GM18505 (cell line): ENCODE results near the gene HADHB.
"Not testable (repeated sequence)": the region's sequence is repeated elsewhere in the genome, so short reads cannot be mapped to it uniquely, and the experiment has no call there.

Experiments
- ATAC-seq: cut with Tn5 transposase; IDR thresholded peaks from one replicate; pipeline ENCODE4 v1.9.1; 2021; ENCODE audit not compliant: unreplicated experiment
- POLR2A ChIP-seq: IDR thresholded peaks from 4 replicates; pipeline ENCODE4 v1.6.1; 2011; ENCODE audit warnings: borderline replicate concordance; ENCODE audit not compliant: insufficient read depth, insufficient read length; ENCODE audit errors: extremely low read depth

HADHB gene

DNA sequence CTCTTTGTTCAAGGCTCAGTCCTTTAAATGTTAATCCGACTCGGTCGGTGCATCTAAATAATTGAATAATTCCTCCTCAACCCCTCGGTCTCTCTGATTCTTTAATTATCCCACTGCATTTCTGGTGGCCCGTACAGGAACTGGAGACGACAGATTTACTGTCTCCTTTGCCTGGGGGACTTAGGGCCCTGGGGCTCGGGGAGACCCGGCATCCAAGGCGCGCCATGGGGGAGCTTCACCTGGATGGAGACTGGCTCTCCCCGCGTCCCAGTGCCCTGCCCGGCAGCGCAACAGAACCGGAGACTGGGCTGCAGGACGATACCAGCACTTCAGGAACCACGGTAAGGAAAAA is 53.5 kb downstream of the HADHB start:
- no peak for ATAC-seq
- no peak for TF ChIP-seq POLR2A

DNA sequence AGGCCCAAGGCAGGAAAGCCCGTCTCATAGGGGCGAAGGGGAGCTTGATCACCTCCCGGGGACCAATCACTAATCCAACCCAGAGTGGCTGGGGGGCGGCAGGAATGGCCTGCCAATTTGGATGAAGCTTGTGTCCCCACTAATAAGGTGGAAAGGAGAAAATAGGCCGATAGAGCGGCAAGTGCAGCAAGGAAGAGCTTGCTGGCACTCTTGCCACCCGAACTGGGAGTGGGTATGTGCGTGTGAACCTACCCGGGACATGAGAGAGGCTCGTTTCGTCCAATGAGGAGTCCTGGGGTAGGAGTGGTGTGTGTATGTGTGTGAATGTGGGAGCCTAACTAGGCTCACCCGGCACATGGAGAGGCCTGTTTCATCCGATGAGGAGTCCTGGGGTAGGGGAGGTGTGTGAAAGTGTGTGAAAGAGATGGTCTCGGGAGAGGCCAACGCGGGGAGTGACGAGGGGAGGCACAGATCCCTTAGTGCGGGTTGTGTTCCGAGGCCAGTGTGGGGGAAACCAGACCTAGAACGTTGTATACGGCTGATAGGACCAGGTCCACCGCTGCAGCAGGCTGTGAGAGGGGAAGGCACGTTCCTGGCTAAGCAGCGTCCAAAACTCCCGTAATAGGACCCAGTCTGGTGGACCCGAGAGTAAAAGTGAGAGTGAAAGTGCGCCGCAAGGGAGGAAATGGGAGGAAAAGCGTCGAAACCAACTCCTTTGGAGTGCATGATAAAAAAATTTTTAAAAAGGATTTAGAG is 54.1 kb downstream of the HADHB start:
- TF ChIP-seq POLR2A = peak; percentile 26
- ATAC-seq = no peak

DNA sequence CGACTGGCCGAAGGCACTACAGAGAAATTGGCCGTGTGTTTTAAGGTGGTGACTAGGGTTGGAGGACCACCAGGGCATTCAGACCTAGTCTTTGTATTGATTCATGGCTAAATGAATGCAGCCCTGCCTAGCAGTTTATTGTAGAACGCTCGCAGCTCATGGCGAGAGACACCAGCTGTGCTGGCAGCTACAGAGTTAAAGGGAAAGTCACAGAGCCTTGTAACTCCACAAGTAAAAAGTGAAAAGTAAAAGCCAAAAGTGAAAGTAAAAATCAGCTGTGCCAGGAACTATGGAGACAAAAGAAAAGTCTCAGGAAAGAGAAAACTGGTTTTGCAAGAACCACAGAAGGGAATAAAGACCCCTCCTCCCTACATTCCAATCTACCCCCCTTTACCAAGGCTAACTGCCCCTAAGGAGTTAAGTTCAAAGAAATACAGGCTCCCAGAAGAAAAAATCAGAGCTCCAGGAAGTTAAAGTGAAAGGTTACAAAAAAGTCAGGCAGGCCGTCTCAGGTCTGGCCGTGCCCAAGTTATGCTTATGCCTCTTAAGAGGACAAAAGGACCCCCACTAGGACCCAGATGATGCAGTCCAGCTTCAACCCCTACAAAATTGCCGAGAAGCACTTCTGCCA is 54.8 kb downstream of the HADHB start:
- ATAC-seq = no peak

DNA sequence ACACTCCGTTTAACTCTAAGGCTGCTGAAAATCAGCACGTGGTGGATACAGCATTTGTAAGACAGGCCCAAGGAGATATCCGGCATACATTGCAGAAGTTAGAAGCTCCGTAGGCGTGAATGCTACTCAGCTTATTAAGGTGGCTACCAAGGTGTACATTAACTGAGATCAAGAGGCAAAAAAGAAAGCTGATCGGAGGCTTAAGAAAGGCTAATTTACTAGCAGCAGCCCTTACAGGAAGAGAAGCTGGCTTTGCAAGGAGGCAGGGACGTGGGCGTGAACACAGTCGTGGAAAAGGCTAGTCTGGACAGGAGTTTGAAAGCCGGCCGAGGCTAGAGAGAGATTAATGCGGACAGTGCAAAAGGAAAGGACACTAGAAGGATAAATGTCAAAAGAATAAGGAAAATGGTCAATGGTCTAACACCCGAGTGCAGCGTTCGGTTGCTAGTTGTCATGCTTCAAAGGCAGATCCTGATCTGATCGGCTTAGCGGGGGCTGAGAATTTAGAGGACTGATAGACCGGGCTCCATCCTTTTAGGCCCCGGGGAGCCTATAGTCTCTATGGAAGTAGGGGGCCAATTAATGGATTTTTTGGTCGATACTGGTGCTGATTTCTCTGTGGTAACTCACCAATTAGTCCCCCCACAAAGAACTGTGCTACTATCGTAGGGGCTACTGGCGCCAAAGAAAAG is 55.6 kb downstream of the HADHB start:
- TF ChIP-seq POLR2A = no peak
- no peak for ATAC-seq

More for the DNA sequence above, 54.8 kb downstream of the HADHB start:
- TF ChIP-seq POLR2A = no peak

DNA sequence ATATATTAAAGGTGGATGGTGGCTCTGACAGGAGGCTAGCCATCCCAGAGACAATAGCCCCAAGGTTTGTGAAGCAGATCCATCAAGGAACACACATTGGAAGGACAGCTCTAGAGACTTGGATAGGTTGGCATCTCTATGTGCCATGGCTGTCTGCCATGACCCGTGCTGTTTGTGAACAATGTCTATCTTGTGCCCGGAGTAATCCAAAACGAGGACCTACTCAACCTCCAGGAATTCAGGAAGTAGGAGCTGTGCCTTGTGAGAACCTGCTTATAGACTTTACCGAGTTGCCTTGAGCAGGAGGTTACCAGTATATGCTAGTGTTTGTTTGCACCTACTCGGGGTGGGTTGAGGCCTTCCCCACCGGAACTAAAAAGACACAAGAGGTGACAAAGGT is 58.1 kb downstream of the HADHB start:
- TF ChIP-seq POLR2A = no peak
- ATAC-seq = no peak

DNA sequence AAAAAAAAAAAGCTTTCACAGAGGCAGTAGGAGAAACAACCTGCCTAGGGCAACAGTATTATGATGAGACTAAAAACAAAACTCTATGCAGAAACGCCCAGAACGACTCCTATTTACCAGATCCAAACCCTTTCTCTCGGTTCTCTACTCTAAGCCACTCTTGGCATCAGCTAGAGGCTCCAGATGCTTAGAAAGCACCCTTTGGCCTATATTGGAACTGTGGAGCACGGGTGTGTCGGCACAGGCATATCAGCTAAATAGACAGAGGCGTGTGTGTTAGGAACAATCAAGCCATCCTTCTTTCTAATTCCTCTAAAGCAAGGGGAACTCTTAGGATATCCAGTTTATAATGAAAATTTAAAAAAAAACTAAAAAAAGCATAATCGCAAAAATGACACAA is 60.4 kb downstream of the HADHB start:
- ATAC-seq = not testable (repeated sequence)

DNA sequence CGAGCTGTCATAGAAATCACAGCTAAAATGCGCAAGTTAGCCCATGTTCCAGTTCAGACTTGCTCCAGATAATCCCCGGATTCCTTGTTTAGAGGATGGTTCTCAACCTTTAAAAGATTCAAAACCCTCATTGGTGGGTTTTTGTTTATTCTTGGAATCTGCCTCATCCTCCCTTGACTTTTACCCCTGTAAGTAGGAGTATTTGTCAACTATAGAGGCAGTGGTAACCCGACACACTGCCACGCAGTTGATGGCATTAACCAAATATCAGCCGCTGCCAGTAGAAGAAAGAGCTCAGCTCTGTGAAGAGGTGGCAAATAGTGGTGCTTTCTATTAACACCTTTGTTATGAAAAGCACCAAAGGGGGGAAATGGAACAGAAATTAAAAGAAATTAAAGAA is 60.8 kb downstream of the HADHB start:
- no peak for TF ChIP-seq POLR2A
- ATAC-seq = no peak

DNA sequence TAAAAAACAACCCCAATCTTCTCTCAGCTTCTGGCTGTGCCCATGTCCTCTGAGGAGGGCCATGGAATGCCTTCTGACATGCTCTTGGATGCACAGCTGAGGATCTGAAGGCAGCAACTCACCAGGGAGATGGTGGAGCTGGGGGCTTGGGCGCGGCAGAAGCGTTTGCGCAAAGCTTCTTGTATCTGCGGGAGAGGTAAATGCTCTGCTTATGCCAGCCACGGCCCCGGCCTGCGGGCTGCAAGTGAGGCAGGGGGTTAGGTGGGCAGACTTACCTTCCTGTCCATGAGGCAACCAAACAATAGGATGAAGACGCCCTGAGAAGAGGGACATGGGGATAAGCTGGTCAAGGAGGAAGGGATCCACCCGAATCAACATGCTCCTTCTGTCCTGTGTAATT is 65.2 kb downstream of the HADHB start:
- ATAC-seq = no peak
- TF ChIP-seq POLR2A = no peak

DNA sequence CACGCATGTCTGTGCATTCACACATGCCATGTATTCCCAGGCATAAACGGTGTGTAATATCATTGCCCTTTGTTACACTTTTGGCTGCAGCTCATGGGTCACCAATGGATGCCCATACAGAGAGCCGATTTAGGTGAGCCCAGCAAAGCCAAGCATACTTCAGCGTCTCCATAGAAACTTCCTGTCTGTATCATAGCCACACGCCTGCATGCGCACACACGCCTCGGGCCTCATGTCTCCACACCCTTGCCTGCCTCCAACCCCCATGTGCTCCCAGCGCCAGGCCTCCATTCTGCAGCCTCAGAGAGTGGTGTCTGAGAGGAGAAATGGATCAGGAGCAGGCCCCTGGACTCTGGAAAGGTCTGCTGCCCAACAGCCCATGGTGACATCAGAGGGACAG is 67.7 kb downstream of the HADHB start:
- TF ChIP-seq POLR2A = no peak
- no peak for ATAC-seq

DNA sequence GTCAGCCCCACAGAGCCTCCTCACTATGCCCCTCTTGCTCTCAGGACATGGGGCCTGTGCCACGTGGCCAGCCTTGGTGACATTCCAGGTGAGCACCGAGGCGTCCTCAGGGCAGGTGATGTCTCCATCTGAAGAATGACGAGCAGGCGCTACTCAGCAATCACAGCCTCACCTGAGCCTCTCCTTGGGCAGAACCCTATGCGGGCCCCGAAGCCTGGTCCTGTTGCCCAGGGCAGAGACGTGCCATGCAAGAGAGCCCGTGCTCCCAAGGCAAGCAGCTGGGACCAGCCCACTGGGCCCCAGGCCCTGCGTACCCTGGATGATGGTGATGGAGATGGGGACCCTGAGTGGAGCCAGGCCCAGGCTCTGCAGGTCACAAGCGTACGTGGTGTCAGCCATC is 68.7 kb downstream of the HADHB start:
- ATAC-seq = no peak
- TF ChIP-seq POLR2A = no peak

DNA sequence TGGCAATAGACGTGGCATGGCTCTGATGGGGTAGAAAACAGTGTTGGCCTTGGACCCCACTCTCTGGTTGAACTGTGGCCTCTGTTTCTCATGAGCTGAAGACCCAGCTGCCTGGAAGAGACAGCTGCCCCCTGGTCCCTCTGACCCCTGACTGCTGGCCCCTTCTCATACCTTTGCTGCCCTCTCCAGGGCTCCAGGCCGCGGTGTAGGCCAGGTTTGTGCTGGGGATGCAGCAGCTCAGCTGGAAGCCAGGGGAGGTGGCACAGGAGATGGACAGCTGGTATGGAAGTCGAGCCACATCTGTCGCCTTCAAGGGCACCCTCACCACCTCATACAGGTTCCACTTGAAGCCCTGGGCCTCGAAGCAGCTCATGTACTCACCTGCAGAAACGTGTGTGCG is 69.5 kb downstream of the HADHB start:
- no peak for TF ChIP-seq POLR2A
- no peak for ATAC-seq

DNA sequence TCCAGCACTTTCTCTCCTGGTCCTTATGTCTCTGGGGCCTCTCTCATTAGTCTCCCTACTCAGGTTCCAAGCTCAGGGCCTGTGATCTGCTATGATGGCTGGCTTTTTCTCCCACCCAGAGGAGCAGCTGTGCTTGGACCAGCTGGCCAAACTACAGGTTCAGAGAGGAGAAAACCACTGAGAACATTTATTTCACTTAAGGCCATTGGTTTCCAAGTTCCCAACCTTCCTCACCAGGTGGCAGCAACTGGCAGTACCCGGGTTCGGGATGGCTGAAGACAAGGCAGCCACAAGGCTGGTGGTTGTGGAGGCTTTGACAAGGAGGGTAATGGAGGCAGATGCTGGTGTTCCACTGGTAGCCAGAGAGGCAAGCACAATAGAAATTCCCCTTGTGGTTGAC is 71.3 kb downstream of the HADHB start:
- ATAC-seq = no peak
- TF ChIP-seq POLR2A = no peak

DNA sequence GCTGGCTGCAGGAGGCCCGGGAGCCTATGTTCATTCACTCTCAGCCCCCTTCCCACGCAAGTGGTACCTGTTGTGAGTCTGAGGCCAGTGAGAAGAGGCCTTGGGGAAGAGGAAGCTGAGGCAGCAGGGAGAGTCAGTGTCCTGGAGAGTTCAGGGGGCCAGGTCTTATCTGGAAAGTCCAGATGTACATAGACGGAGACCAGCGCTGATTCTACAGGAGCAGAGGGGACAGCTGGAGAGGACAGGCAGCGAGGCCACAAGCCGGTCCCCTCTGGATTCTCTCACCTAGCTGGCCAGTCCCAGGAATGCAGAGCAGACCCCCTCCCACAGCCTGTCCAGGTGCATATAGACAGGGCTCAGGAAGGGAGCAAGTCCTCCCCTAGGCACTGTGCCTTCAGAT is 72.1 kb downstream of the HADHB start:
- no peak for ATAC-seq
- TF ChIP-seq POLR2A = no peak
